ENCODE measurements around the gene ZACN. TPM values are rescaled to one million over a fixed set of nuclear protein-coding genes. Genes with fewer than 3 reads are reported as not detected.

ZACN gene
- total RNA-seq, 1 donor from 2014 or later = 0.23 TPM

DNA sequence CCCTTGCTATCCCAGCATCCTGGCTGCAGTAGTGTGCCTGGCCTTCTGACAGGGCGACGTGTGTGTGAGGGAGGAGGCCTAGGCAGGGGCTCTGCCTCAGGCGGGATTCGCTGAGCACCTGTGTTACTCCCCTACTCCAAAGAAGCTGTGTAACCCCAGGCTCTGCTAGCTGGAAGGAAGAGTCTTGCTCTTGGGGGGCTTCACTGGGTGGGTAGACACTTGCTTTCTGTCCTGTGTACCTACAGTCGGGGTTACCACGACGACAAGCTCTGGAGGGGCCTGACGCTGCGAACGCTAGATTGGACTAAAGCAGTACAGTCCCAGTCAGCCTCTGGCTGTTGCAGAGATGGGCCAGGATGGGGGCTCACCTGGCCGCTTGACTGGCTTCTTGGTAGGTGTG is 15.1 kb downstream of the ZACN start:
- no peak overlapping the region for H3K27ac Mint-ChIP-seq (ENCODE audit: unreplicated experiment)
- Histone ChIP-seq H3K79me2 (ENCODE audit: insufficient read depth, low read length) (no peaks in the 10 kb centered on the region), H3K4me1 (ENCODE audit: insufficient read depth, low read length) (no peaks in the 10 kb centered on the region), H3K27me3 (ENCODE audit: insufficient read depth, low read length) (no peaks in the 10 kb centered on the region), H3K9me3 (ENCODE audit: insufficient read depth, low read depth, low read length) (no peaks in the 10 kb centered on the region), H3K4me2 (ENCODE audit: low read length) (no peak overlapping the region), H3K27ac (ENCODE audit: low read depth, low read length) (no peak overlapping the region), H2AFZ (ENCODE audit: low read depth, low read length) (no peak overlapping the region), H4K20me1 (ENCODE audit: insufficient read depth, low read length) (peaks cover 43% of the 10 kb centered on the region), H3K9ac (ENCODE audit: low read length) (no peak overlapping the region), H3K4me3 (ENCODE audit: insufficient read depth, low read depth, low read length) (no peak overlapping the region), H3K36me3 (ENCODE audit: insufficient read depth, low read length) (peaks cover 27% of the 10 kb centered on the region)
- no peak for DNase-seq (ENCODE audit: low read depth)
- TF ChIP-seq EZH2 (IDR thresholded peaks at IDR 0.05; ENCODE audit: insufficient read depth, low read length) = no peak
- TF ChIP-seq, protein P1, sequence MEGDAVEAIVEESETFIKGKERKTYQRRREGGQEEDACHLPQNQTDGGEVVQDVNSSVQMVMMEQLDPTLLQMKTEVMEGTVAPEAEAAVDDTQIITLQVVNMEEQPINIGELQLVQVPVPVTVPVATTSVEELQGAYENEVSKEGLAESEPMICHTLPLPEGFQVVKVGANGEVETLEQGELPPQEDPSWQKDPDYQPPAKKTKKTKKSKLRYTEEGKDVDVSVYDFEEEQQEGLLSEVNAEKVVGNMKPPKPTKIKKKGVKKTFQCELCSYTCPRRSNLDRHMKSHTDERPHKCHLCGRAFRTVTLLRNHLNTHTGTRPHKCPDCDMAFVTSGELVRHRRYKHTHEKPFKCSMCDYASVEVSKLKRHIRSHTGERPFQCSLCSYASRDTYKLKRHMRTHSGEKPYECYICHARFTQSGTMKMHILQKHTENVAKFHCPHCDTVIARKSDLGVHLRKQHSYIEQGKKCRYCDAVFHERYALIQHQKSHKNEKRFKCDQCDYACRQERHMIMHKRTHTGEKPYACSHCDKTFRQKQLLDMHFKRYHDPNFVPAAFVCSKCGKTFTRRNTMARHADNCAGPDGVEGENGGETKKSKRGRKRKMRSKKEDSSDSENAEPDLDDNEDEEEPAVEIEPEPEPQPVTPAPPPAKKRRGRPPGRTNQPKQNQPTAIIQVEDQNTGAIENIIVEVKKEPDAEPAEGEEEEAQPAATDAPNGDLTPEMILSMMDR (IDR thresholded peaks at IDR 0.05; ENCODE audit: insufficient read depth, low read depth, low read length) = no peak
- FAIRE-seq = no peak
- no peaks in the 10 kb centered on the region for H3K4me1 Mint-ChIP-seq (ENCODE audit: low read depth, unreplicated experiment)
- no peaks in the 10 kb centered on the region for H3K27me3 Mint-ChIP-seq (ENCODE audit: low read depth, unreplicated experiment)
- peaks cover 17% of the 10 kb centered on the region for H3K36me3 Mint-ChIP-seq (ENCODE audit: low read depth, unreplicated experiment)
- H3K4me3 Mint-ChIP-seq (ENCODE audit: unreplicated experiment) = no peak overlapping the region
- no peaks in the 10 kb centered on the region for H3K9me3 Mint-ChIP-seq (ENCODE audit: unreplicated experiment)

DNA sequence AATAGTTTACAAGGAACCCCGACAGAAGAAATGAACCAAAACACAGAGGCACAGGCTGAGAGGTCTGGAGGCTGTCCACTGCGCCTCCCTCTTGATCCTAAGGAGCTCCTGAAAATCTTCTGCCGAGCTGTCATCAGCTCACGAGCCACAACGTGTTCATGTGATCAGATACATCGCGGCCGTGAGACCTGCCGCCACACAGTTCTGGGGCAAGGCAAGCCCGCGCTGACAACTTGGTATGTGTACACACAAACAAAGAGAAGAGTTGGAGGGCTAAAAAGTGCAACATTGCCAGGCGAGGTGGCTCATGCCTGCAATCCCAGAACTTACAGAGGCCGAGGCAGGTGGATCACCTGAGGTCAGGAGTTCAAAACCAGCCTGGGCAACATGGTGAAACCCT is 17.0 kb downstream of the ZACN start:
- Histone ChIP-seq H3K4me3 (ENCODE audit: insufficient read depth, low read depth, low read length) (no peak overlapping the region), H3K79me2 (ENCODE audit: insufficient read depth, low read length) (peaks cover 2% of the 10 kb centered on the region), H4K20me1 (ENCODE audit: insufficient read depth, low read length) (peaks cover 34% of the 10 kb centered on the region), H3K9me3 (ENCODE audit: insufficient read depth, low read depth, low read length) (no peaks in the 10 kb centered on the region), H3K36me3 (ENCODE audit: insufficient read depth, low read length) (peaks cover 27% of the 10 kb centered on the region), H3K9ac (ENCODE audit: low read length) (no peak overlapping the region), H3K27me3 (ENCODE audit: insufficient read depth, low read length) (no peaks in the 10 kb centered on the region), H3K27ac (ENCODE audit: low read depth, low read length) (no peak overlapping the region), H3K4me1 (ENCODE audit: insufficient read depth, low read length) (no peaks in the 10 kb centered on the region), H3K4me2 (ENCODE audit: low read length) (no peak overlapping the region), H2AFZ (ENCODE audit: low read depth, low read length) (no peak overlapping the region)
- FAIRE-seq = no peak
- Mint-ChIP-seq H3K27ac (ENCODE audit: unreplicated experiment) (no peak overlapping the region), H3K4me3 (ENCODE audit: unreplicated experiment) (no peak overlapping the region), H3K36me3 (ENCODE audit: low read depth, unreplicated experiment) (peaks cover 22% of the 10 kb centered on the region), H3K9me3 (ENCODE audit: unreplicated experiment) (no peaks in the 10 kb centered on the region), H3K27me3 (ENCODE audit: low read depth, unreplicated experiment) (no peaks in the 10 kb centered on the region), H3K4me1 (ENCODE audit: low read depth, unreplicated experiment) (no peaks in the 10 kb centered on the region)
- DNase-seq (ENCODE audit: low read depth) = no peak
- TF ChIP-seq EZH2 (IDR thresholded peaks at IDR 0.05; ENCODE audit: insufficient read depth, low read length) = no peak
- TF ChIP-seq, protein P1 (IDR thresholded peaks at IDR 0.05; ENCODE audit: insufficient read depth, low read depth, low read length) = no peak

DNA sequence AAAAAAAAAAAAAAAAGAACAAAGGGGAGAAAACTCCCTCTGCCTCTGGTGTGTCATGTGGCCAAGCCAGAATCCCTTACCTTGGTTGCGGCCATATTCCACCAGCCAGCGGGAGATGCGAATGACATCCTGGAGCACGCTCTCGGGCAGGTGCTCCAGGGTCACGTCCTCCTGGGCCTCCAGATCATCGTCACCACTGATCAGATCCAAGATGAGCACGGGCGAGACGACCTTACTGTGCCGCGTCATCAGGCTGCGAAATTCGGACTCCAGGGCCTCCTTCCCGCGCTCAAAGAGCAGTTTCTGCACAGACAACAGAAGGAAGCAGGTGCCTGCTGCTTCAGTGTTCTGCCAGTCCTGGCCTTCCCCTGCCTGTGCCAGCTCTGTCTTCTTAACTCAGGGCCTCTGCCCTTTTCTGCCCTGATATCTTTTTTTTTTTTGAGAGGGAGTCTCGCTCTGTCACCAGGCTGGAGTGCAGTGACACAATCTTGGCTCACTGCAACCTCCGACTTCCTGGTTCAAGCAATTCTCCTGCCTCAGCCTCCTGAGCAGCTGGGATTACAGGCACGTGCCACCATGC is 18.8 kb downstream of the ZACN start:
- Histone ChIP-seq H3K27me3 (ENCODE audit: insufficient read depth, low read length) (no peaks in the 10 kb centered on the region), H3K79me2 (ENCODE audit: insufficient read depth, low read length) (peaks cover 20% of the 10 kb centered on the region), H3K4me2 (ENCODE audit: low read length) (no peak overlapping the region), H3K36me3 (ENCODE audit: insufficient read depth, low read length) (peaks cover 36% of the 10 kb centered on the region), H3K9me3 (ENCODE audit: insufficient read depth, low read depth, low read length) (no peaks in the 10 kb centered on the region), H3K27ac (ENCODE audit: low read depth, low read length) (no peak overlapping the region), H3K4me1 (ENCODE audit: insufficient read depth, low read length) (peaks cover 2% of the 10 kb centered on the region), H2AFZ (ENCODE audit: low read depth, low read length) (no peak overlapping the region), H4K20me1 (ENCODE audit: insufficient read depth, low read length) (peaks cover 31% of the 10 kb centered on the region), H3K9ac (ENCODE audit: low read length) (no peak overlapping the region), H3K4me3 (ENCODE audit: insufficient read depth, low read depth, low read length) (no peak overlapping the region)
- DNase-seq (ENCODE audit: low read depth) (no peak), FAIRE-seq (no peak)
- no peaks in the 10 kb centered on the region for H3K27me3 Mint-ChIP-seq (ENCODE audit: low read depth, unreplicated experiment)
- H3K9me3 Mint-ChIP-seq (ENCODE audit: unreplicated experiment) = no peaks in the 10 kb centered on the region
- H3K36me3 Mint-ChIP-seq (ENCODE audit: low read depth, unreplicated experiment) = peaks cover 23% of the 10 kb centered on the region
- H3K27ac Mint-ChIP-seq (ENCODE audit: unreplicated experiment) = no peak overlapping the region
- no peak overlapping the region for H3K4me3 Mint-ChIP-seq (ENCODE audit: unreplicated experiment)
- no peak for TF ChIP-seq EZH2 (IDR thresholded peaks at IDR 0.05; ENCODE audit: insufficient read depth, low read length)
- TF ChIP-seq, protein P1 (IDR thresholded peaks at IDR 0.05; ENCODE audit: insufficient read depth, low read depth, low read length) = no peak
- H3K4me1 Mint-ChIP-seq (ENCODE audit: low read depth, unreplicated experiment) = peaks cover 4% of the 10 kb centered on the region

Measured in astrocyte (in vitro differentiated cells and primary cell).